ENCODE measurements around the gene TJP3.
"Not testable (repeated sequence)": the region's sequence is repeated elsewhere in the genome, so short reads cannot be mapped to it uniquely, and the experiment has no call there.

The TJP3 gene

GRCh38 chr19:3746371-3747056, 38.3 kb downstream of the TJP3 start:
- DNase-seq = no peak

- DNase-seq = no peak
Measured at GRCh38 chr19:3748965-3749364, 40.8 kb downstream of the TJP3 start.

GRCh38 chr19:3750211-3750610, 42.0 kb downstream of the TJP3 start:
- no peak for DNase-seq

- no peak for DNase-seq
Measured at GRCh38 chr19:3751236-3751635, 43.1 kb downstream of the TJP3 start.

GRCh38 chr19:3752492-3752891, 44.3 kb downstream of the TJP3 start:
- DNase-seq = no peak

GRCh38 chr19:3753631-3754410, 45.6 kb downstream of the TJP3 start:
- DNase-seq = no peak

- DNase-seq = not testable (repeated sequence)
Measured at GRCh38 chr19:3757705-3758104, 49.5 kb downstream of the TJP3 start.

- not testable (repeated sequence) for DNase-seq
Measured at GRCh38 chr19:3758297-3758696, 50.1 kb downstream of the TJP3 start.

- DNase-seq = no peak
Measured at GRCh38 chr19:3759482-3760254, 51.5 kb downstream of the TJP3 start.

GRCh38 chr19:3760871-3761361, 52.7 kb downstream of the TJP3 start:
- peak; percentile 8 for DNase-seq

GRCh38 chr19:3761382-3762129, 53.4 kb downstream of the TJP3 start, which contains the start of gene APBA3:
Gene APBA3 (minus strand): TSS chr19:3761692. CDS start chr19:3760264, 1,428 bp downstream.
- DNase-seq = peak; percentile 97

GRCh38 chr19:3762130-3762473, 53.9 kb downstream of the TJP3 start:
- no peak for DNase-seq

GRCh38 chr19:3762501-3763459, 54.6 kb downstream of the TJP3 start, which contains the start of gene MRPL54:
Gene MRPL54 (plus strand): TSS chr19:3762682. CDS start chr19:3762701, 19 bp downstream.
- peak; percentile 100 for DNase-seq

GRCh38 chr19:3765121-3765520, 56.9 kb downstream of the TJP3 start:
- no peak for DNase-seq

GRCh38 chr19:3765757-3766156, 57.6 kb downstream of the TJP3 start:
- not testable (repeated sequence) for DNase-seq

GRCh38 chr19:3766520-3766919, 58.3 kb downstream of the TJP3 start:
- DNase-seq = peak; percentile 32

- no peak for DNase-seq
Measured at GRCh38 chr19:3767050-3767449, 58.9 kb downstream of the TJP3 start.

- no peak for DNase-seq
Measured at GRCh38 chr19:3768015-3768747, 60.0 kb downstream of the TJP3 start.

- no peak for DNase-seq
Measured at GRCh38 chr19:3768748-3769099, 60.5 kb downstream of the TJP3 start.

- DNase-seq = no peak
Measured at GRCh38 chr19:3769494-3769893, 61.3 kb downstream of the TJP3 start.

Measured in activated CD4-positive, alpha-beta T cell treated with anti-CD3 and anti-CD28 coated beads, Interleukin-2, amount 50 U/mL, for 16 hours (primary cell).